Measurements from ENCODE around the gene BPIFB6. TPM values are rescaled to one million over a fixed set of nuclear protein-coding genes. Genes with fewer than 3 reads are reported as not detected.

BPIFB6 gene
- total RNA-seq, 1 donor from 2014 or later = not detected

- no peak for DNase-seq (ENCODE audit: low read depth in 2 of 2)
Measured at GRCh38 chr20:33082546-33082945, 51.1 kb downstream of the BPIFB6 start.

- DNase-seq (ENCODE audit: low read depth in 2 of 2) = no peak
Measured at GRCh38 chr20:33083544-33084340, 52.3 kb downstream of the BPIFB6 start.

- no peak for DNase-seq (ENCODE audit: low read depth in 2 of 2)
Measured at GRCh38 chr20:33084722-33085121, 53.3 kb downstream of the BPIFB6 start.

DNA sequence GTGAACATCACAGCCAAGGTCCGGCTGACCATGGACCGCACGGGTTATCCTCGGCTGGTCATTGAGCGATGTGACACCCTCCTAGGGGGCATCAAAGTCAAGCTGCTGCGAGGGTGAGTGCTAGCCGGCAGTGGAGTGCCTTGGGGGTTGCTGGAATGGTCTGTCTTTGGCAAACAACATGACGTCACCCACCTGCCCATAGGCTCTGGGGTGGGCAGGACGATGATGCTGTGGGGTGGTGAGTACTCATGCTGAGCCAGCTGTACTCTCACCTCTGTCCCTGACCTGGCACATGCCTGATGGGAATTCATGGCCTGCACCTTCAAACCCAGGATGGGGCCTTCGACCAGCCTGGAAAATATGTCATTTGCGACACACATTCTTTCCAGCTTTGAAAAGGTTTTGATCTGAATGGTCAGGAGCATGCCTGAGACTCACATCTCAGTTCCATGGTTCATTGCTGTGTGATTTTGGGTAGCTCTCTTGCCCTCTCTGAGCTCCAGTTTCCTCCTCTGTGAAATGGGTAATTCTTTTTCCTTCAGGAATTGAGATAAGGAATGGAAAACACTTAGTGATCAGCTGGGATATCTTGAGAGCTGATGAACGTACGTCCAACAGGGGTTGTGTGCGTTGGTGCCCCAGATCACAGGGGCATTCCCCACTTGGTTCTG is 54.7 kb downstream of the BPIFB6 start:
- DNase-seq (ENCODE audit: low read depth in 2 of 2) = no peak

GRCh38 chr20:33091147-33091546 is 59.7 kb downstream of the BPIFB6 start:
- no peak for DNase-seq (ENCODE audit: low read depth in 2 of 2)

DNA sequence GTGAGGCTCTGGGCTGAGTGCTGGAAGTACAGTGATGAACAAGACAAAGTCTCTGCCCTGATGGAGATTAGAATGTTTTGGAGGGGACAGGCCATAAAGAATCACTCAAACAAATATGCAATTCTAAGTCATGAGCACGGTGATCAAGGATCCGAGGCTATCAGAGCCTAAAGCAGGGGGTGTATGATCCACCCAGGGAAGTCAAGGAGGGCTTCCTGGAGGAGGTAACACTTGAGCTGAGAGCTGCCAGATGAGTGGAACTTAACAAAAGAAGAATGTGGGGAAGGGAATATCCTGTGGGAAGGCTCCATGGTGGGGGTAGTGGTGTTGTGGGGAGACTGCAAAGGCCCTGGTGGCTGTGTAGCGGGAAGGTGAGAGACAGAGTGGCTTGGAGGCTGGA is 60.2 kb downstream of the BPIFB6 start:
- DNase-seq (ENCODE audit: low read depth in 2 of 2) = no peak

GRCh38 chr20:33092361-33092760 is 60.9 kb downstream of the BPIFB6 start:
- no peak for DNase-seq (ENCODE audit: low read depth in 2 of 2)

GRCh38 chr20:33093074-33093473 is 61.6 kb downstream of the BPIFB6 start:
- DNase-seq (ENCODE audit: low read depth in 2 of 2) = no peak

DNA sequence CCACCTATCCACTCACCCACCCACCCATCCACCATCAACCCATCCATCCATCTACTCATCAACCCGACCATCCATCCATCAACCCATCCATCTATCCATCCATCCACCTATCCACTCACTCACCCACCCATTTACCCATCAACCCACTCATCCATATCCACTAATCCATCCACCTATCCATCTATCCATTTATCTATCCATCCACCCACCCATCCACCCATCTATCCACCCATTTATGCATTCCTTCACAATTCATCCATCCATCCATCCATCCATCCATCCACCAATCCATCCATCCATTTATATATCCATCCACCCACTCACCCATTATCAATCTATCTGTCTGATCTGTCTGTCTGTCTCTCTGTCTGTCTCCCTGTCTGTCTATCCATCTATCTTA is 62.1 kb downstream of the BPIFB6 start:
- DNase-seq (ENCODE audit: low read depth in 2 of 2) = no peak

Other genes with a start within 250 kb of the BPIFB6 start
- 64.1 and 74.4 TPM in 2 replicates for gene MAPRE1, start 211.7 kb upstream of the BPIFB6 start, total RNA-seq
- gene EFCAB8, start 172.7 kb upstream of the BPIFB6 start, total RNA-seq = under 0.01 TPM in 2 replicates
- not detected in 2 replicates for gene SUN5, start 27.2 kb upstream of the BPIFB6 start, total RNA-seq
- gene BPIFB2, start 23.9 kb upstream of the BPIFB6 start, total RNA-seq = not detected in 2 replicates
- gene BPIFB3, start 22.3 kb downstream of the BPIFB6 start, total RNA-seq = not detected in 2 replicates
- gene BPIFB4, start 48.0 kb downstream of the BPIFB6 start, total RNA-seq = not detected in 2 replicates
- gene BPIFA2, start 136.5 kb downstream of the BPIFB6 start, total RNA-seq = not detected in 2 replicates
- gene BPIFA3, start 185.7 kb downstream of the BPIFB6 start, total RNA-seq = not detected in 2 replicates
- gene BPIFA1, start 204.3 kb downstream of the BPIFB6 start, total RNA-seq = not detected in 2 replicates